HPDE6-E6E7 (cell line): ENCODE measurements around the gene BABAM2.

Experiments
- DNase-seq: peaks from one replicate; pipeline ENCODE4 v3.0.0; 2011; ENCODE audit warnings: missing footprints; ENCODE audit errors: extremely low spot score

Gene BABAM2

DNA sequence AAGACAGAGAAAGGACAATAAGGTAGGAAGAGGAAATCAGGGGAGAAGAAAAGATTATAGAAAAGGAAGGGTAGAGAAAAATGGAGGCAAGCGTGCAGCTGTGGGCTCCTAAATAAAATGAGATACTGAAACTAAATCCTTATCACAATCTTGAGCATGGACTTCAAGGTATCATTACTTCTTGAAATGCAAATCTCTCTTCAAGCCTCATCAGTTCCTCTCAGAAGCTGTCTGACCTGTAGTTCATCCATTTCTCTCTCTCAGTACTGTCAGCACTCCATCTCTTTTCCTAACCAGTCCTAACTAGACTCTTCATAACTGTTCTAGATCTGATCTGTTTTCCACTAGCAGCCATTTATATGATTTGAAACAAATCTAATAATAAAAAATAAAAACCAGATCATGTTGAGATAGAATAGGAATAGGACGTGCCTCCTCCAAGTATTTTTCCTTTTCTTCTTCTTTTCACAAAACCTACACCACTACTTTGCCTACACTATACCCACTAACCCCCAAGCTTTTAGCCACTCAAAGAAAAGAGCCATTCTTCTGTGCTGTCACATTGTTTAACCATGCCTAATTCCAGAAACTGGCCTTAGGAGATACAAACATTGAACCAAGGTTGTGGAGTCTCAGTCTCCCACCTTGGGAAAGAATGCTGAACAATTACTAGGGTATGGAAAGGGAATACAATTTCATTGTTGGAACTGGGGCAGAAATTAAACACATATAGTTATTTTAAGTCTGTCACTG is 21.1 kb downstream of the BABAM2 start:
- no peak for DNase-seq

DNA sequence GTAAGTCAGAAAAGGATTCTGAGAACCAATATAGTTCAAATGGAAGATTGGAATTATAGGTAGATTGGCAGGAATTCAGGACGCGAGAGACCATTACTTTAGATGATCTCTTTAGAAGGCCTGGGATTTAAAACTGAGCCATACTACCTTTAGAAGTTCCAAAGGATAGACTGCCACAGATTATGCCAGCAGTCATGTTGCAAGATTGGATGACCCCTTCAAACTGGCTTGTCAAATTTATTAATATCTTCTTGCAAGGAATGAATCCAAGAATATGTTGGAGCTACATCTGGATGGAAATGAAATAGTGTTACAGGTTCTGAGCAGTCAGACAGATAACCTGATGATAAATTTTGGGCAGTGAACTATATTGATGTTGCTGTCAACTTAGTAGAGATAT is 22.0 kb downstream of the BABAM2 start:
- DNase-seq, result no peak

DNA sequence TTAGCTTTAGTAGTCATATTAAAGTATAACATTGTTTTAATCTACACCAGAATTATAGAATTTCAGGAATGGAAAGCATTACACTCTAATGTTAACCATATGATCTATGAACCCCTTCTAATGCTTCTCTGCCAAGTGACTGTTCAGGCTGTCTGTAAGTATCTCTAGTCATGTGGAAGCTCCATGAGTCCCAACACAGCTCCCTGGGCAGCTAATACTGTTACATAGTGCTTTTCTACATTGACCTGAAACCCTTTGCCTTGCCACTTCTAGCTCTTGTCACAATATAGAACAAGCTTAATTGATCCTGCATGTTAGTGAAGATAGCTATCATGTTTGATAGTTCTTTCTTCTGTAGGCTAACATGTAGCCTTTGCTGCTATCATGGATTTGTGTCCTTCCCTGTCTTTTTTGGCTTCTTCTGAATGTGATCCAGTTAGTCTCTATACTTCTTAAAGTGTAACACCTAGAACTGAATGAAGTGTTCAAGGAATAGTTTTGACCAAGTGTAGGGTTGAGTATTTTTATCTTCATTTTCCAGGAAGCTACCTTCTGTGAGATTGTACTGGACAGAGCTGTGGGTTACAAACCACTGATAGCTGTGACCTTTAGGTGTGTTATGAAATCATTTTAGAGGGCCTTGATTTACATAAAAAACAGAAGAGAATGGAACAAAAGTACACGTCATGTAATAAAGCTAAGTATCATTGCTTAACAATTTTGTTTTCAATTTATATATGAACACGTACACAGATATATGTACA is 23.7 kb downstream of the BABAM2 start:
- DNase-seq, result no peak

DNA sequence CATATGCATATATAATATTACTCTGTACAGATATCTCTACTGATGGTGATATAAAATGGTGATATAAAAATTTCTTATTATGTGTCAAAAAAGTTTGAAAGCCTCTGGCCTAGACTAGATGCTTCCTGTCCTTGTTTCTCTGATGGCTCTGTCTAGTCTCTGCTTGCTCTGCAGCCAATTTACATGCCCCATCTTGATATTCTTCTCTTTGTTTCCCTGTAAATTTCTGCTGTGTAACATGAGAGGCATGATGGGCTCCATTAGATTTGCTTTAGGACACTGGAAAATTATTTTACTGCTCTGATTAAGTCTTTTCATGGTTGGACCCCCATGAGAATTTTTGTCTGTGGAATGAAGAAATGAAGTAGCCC is 24.3 kb downstream of the BABAM2 start:
- no peak for DNase-seq

DNA sequence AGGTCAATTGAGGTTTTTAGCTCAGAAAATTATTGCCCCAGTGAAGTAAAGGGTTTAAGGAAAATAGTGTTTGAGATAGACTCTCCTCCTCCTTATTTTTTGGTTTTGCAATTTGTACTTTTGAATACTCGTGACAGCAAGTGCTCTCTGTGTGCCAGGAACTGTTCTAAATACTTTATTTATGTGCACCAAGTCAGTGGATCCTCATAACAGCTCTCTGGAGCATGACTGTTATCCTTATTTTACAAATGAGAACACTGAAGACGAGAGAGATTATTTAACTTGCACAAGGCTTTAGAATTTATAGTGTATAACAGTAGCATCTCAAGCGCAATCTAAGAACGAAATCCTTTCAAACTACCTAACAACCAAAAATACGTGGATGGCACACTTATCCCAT is 24.7 kb downstream of the BABAM2 start:
- no peak for DNase-seq

DNA sequence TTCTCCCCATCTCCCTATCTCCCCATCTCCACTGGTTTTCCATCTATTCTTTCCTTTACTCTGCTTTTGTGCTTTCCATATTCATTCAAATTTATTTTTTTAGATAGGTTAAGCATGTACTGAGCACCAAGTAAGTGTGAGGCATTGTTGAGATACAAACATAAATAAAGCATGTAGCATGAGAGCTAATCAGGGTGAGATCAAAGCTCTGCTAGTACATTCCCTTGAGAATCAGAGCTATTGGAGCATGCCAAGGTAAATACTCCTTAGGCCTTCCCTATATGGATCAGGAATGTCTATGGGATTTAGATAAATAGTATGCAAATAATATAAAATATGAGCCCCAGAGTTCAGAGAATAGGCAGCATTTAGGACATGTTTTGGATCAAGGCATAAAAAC is 25.3 kb downstream of the BABAM2 start:
- no peak for DNase-seq

DNA sequence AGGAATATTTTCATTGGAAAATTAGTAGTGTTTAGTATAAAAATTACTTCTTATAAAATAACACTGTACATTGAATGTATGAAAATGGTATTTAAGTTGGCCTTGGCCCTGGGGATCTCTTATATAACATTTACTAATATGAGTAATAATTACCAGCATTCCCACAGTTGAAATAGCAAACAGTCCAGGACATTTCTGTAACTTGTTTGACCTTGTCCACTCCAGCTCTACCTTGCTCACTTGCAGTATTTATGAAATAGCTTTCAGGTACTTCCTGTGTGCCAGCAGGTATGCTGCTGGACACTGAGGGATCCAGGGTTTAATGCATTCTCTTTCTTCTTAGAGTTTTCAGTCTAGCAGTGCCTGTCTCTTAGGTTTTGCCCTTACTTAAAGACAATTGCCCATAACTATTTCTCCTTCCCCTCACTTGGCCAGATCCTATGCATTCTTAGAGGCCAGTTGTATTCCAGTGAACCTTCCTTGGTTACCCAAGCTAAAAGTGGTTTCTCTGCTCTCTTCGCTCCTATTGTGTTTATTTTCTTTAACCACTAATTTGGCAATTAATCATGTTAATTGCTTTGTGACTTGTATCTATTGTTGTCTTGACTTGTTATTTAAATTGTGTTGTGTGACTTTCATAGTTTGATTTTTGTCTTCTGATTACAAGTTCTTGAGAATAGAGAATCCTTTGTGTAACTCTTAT is 25.9 kb downstream of the BABAM2 start:
- DNase-seq, result no peak

DNA sequence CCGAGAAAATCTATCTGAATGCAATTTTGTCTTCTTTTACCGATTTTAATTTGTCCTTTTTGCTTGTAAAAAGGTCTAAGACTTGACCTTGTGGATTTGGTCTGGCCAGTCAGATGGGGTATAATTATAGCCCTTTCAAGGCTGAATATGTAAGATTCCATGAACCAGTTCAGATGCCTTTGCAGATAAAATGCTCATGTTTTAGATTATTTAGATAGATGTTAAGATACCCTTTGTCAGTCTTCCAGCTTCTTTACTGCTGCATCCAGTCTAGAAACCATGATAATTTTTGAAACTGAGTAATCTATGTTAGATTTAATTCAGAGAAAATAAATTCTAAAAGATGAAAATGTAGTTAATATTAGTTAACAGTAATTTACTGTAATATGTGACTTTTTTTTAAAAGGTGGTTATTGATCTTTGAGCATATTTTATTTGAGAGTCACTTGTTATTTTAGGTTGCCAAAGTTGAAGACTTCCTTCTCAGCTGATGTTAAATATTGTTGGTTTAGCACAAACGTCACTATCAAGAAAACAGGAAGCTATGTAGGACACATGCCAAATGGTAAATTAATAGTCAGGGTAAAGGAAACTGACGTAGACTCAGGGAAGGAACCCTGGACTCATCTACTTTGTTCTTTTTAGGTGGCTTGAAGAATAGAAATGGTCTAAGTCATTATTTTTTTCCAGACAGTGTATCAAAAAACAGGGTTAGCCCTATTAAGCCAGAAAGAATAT is 29.8 kb downstream of the BABAM2 start:
- DNase-seq, result no peak

DNA sequence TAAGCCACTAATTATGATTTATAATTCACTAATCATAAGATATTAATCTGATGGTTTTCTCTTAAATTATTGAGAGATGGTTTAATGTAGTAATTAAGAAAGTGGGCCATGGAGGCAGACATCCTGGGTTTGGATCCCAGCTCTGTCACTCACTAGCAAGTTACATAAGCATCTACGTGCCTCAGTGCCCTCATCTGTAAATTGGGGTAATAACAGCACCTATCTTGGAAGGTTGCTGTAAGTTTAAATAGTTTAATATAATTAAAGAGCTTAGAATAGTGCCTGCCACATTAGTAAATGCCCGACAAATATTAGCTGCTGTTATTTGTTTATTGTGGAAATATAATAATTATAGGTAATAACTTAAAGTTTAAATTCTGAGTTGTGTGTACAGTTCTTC is 30.9 kb downstream of the BABAM2 start:
- no peak for DNase-seq

DNA sequence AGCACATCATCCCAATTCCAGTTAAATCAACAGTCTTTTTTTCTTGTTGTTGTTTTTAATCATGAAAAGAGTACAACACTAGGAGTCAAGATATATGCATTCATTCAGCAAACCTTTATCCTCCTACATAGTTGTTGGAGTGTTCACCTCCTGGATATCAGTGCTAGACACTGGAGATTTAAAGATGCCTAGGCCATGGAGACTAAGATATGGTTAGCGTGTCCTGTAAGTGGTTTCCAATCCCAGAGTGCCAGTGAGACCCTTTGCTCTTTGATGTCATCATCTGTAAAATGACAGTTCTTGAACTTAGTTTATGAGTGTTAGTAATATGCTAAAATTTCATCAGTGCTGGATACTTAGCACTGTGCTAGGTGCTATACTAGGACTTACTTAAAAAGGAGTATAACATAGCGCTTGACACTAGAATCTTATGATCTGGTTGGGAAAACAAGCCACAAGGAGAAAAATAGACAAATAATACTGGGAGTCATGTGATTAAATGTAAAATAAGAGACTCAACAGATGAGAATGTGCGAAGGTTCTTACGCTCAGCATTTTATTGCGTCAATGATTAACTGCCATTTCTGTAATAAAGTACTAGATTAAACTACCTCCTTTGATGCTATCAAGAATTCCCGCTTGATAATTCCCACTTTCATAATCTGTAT is 31.5 kb downstream of the BABAM2 start:
- no peak for DNase-seq

DNA sequence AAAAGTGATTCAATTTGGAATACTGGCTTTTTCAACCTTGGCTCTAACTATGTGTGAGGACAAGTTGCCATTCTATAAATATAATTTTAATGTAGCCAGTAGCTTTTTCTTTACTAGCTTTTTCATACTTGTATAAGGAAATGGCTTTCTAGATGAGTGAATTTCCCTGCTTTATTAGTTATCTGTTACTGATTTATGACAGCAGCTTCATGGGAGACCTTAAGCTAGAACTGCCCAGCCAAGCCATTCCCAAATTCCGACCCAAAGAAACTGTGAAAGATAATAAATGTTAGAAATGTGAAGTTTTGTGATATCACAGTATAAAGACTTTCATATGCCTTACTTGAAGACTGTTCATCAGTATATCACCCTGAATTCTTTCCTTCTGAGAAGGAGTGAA is 32.3 kb downstream of the BABAM2 start:
- no peak for DNase-seq

DNA sequence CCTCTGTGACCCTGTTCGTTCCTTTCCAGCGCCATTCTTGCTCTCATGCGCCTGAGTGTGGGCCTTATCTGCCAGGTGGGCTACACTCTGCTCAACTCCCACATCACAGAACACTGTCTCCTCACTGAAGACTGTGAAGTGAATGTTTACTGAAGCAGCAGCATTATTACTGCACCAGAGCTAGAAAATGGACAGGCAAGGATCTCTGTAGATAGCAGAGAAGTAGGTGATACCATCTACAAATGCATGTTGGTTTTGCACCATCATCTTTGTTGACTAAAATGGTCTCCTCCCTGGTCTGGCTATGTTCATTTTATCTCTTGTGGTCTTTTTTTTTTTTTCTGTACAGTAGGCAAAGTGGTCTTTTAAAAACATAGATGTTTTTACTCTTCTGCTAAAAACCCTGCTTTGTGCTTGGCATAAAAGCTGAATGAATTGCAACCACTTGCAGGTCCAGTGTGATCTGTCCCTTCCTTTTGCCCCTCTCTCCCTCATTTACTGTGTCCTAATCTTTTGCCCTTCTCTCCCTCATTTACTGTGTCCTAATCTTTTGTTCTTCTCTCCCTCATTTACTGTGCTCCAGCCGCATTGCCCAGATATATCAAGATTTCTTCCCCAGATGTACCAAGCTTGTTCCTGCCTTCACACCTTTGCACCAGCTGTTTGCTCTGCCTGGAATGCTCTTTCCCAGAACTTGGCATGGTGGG is 35.4 kb downstream of the BABAM2 start:
- no peak for DNase-seq

DNA sequence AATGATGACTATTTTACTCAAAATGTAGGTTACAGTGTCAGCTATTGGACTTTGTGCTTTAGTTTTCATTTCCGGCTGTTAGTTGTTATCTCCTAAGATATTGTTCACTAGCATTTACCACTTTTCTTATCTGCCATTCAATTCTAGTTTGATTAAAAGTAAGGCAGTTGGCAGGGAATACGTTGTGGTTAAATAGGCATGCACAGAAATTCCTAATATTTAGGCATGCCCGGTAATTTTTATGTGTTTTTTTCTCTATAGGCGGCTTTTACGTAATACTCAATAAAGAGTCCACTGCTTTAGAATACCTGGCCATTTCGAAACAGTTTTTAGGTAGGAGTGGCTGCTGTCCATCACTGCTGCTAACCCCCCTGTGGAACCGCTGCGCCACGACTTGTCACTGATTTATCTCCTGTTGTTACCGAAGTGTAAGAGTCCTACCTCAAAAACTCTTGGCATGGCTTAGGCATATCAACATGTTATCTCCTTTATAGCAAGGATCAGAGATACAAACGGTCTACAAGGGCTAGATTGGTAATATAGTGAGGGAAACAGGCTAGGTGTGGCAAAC is 39.5 kb downstream of the BABAM2 start:
- DNase-seq, result no peak

DNA sequence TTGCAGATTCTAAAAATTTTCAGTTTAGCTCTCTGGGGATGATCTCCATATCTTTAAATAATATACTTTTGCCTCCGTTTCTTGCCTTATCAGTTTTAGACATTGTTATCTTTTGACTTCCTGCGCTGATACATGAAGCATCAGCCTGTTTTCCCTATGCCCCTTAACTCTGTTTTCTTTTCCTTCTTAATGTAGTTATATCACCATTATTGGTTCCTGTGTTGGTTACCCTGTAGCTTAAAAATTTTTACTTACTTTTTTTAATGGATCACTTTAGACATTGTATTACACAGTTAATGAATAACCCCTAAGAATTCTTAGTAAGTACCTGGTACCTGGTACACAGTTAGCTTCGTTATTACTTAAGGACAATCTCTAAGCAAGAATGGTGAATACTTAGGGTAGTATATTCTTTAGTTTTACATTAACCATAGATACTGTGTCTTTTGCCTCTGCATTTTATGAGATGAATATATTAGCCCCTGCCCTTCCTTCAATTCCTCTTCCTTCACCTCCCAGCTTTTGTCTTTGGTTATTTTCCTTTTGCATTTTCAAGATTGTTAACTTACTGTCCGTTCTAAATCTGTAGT is 40.9 kb downstream of the BABAM2 start:
- DNase-seq, result no peak

DNA sequence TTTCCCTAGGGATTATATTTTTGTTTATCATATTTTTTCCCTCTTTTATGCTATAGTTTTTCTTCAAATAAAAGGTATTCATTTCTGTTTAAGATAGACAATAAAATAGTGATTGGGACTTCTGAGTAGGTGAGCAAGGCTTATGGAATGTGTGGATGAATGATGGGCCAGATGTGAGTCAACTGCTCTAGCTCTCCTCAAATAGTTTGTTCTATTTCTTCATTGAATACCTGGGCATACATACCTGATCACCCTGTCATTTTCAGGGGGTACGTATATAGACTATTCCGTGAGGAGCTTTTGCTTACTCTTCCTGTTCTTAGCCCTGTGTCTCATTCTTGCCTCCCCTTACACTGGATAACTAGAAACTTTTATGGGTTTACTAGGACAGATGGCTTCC is 41.9 kb downstream of the BABAM2 start:
- DNase-seq, result peak; percentile 69

DNA sequence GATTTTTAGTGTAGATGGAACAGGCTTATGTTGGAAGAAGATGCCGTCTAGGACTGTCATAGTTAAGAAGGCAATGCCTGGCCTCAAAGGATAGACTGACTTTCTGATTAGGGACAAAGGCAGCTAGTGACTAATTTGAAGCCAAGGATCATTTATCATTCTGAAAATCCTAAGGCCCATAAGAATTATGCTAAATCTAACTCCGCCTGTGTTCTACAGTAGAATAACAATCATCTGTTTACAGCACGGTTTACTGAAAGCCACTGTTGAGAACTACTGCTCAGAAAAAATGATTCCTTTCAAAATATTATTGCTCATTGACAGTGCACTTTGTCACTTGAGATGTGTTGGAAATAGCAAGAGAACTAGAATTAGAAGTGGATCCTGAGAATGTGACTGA is 44.5 kb downstream of the BABAM2 start:
- DNase-seq, result no peak

DNA sequence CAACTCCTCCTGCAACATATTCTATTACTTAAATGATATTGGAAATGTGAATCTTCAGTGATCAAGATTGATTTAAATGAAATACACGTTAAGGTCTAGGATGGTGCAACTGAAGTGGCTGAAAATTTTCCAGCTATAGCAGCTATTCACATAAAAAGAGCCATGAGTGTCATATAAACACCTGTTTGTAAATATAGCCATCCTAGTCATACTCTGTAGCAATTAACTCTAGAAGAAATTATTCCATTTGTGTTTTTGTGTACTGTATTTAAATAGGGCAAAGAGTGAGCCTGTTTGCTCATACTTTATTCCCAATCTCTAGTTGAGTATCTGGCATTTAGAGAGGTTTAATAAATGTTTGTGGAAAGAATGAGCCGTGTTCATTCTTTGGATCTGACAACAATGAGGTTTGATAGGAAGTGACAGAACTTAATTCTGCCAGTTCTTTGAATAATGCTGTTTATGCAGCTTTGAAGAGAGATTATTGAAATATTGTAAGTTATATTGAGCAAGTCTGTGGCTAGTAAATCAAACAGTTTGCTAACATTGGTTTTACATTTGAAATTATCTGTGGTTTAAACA is 49.7 kb downstream of the BABAM2 start:
- DNase-seq, result no peak

DNA sequence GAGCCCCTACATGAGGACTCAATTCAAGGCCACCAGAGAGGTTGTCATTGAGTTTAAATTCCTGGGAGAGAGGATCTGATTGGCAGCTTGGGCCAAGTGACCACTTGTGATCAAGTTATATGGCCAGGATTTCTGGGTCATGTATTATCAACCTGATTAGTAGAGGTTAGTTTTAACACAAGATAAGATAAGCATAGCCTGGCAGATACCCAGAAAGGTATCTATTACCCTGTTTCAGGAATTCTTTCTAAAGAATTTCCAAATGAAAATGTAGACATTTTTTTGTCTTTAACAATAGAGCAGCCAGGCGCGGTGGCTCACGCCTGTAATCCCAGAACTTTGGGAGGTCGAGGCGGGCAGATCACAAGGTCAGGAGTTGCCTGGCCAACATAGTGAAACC is 50.5 kb downstream of the BABAM2 start:
- DNase-seq, result no peak

DNA sequence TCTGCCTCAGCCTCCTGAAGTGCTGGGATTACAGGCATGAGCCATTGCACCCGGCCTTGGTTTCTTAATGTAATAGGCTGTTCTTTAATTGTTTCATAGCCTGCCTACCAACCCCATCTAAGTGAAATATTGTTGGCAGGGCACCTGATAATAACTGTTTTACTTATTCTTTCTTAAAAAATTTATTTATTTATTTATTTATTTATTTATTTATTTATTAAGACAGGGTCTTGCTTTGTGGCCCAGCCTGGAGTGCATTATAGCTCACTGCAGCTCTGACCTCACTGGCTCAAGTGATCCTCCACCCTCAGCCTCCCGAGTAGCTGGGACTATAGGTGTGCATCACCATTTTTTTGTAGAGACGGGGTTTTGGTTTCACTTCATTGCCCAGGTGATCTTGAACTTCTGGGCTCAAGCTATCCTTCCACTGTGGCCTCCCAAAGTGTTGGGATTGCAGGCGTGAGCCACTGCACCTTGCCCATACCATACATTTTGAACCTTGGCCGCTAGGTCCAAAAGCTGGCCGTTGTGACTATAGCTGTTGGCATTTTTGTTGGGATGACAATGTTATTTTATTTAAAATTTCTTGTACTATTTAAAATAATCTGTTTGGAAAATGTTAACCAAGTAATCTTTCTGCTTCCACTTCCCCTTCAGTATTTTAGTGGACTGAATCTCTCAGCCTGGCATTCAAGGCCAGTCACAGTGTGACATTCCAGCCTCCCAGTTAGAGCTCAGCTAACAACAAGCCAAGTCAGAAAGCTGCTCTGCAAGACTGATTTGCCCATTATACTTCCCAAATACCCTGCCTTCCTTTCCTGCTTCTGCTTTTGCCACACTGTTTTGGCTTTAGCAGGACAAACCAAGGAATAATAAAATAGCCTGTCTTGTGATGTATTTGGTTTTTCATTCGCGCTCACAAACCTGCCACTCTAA is 52.4 kb downstream of the BABAM2 start:
- DNase-seq, result no peak
